HepG2 (cell line): ENCODE data around the gene ZDHHC14. TPM values are rescaled to one million over a fixed set of nuclear protein-coding genes. Genes with fewer than 3 reads are reported as not detected.

ENCODE experiments used
- ARNTL ChIP-seq: sonication (generic); formaldehyde crosslinking; IDR thresholded peaks from 2 replicates; pipeline ENCODE4 v1.4.0; 2020; ENCODE audit warnings: mild to moderate bottlenecking, missing genetic modification reagents
- CHD2 ChIP-seq: IDR thresholded peaks from 2 replicates; pipeline ENCODE4 v1.6.1; 2011; ENCODE audit warnings: low read depth, low read length, improper control_type of control experiment
- FOXA1 ChIP-seq, 2 experiments: fragments of 450-650 bp in 1 of 2; sonication (generic) in 1 of 2; formaldehyde crosslinking in 1 of 2; IDR thresholded peaks; 2 replicates each; pipeline versions ENCODE4 v1.4.0 to v1.6.1; 2016 to 2020; ENCODE audit warnings: missing genetic modification reagents in 1 of 2
- GATAD1 ChIP-seq: IDR thresholded peaks from 2 replicates; pipeline ENCODE4 v1.6.1; 2016; ENCODE audit warnings: missing genetic modification reagents, missing compliant biosample characterization
- HES4 ChIP-seq: sonication (generic); formaldehyde crosslinking; IDR thresholded peaks from 2 replicates; pipeline ENCODE4 v1.9.0; 2021; ENCODE audit warnings: mild to moderate bottlenecking, missing genetic modification reagents, borderline replicate concordance
- HMG20A ChIP-seq: IDR thresholded peaks from 2 replicates; pipeline ENCODE4 v1.6.1; 2016; ENCODE audit warnings: borderline replicate concordance
- JARID2 ChIP-seq: sonication (generic); formaldehyde crosslinking; IDR thresholded peaks from 2 replicates; pipeline ENCODE4 v1.8.1; 2023; ENCODE audit warnings: missing genetic modification reagents, inconsistent platforms; ENCODE audit not compliant: insufficient replicate concordance
- JUNB ChIP-seq: sonication (generic); formaldehyde crosslinking; IDR thresholded peaks from 2 replicates; pipeline ENCODE4 v1.8.0; 2022; ENCODE audit warnings: missing genetic modification reagents, mild to moderate bottlenecking, borderline replicate concordance
- KLF15 ChIP-seq: sonication (generic); formaldehyde crosslinking; IDR thresholded peaks from 2 replicates; pipeline ENCODE4 v1.8.1; 2023; ENCODE audit warnings: borderline replicate concordance, mild to moderate bottlenecking, inconsistent platforms, missing genetic modification reagents, mixed read lengths
- NCOR1 ChIP-seq: fragments of 200-600 bp; sonication (generic); IDR thresholded peaks from 2 replicates; pipeline ENCODE4 v1.7.0; 2017; ENCODE audit warnings: antibody characterized with exemption, low read length, borderline replicate concordance
- NFE2L1 ChIP-seq: sonication (generic); formaldehyde crosslinking; IDR thresholded peaks from 2 replicates; pipeline ENCODE4 v1.4.0; 2020; ENCODE audit warnings: missing genetic modification reagents, mild to moderate bottlenecking, borderline replicate concordance
- POLR2AphosphoS2 ChIP-seq: IDR thresholded peaks from 2 replicates; pipeline ENCODE4 v1.6.1; 2011; ENCODE audit warnings: low read depth, low read length, improper control_type of control experiment
- RELA ChIP-seq: sonication (generic); formaldehyde crosslinking; IDR thresholded peaks from 2 replicates; pipeline ENCODE4 v1.4.0; 2020; ENCODE audit warnings: missing genetic modification reagents
- REPIN1 ChIP-seq: sonication (generic); formaldehyde crosslinking; IDR thresholded peaks from 2 replicates; pipeline ENCODE4 v1.8.0; 2022; ENCODE audit warnings: missing genetic modification reagents, low read depth, mild to moderate bottlenecking, borderline replicate concordance
- RXRA ChIP-seq: sonication (generic); formaldehyde crosslinking; IDR thresholded peaks from 2 replicates; pipeline ENCODE4 v1.5.1; 2020; ENCODE audit warnings: missing genetic modification reagents
- SOX5 ChIP-seq: IDR thresholded peaks from 2 replicates; pipeline ENCODE4 v1.6.1; 2016; ENCODE audit warnings: borderline replicate concordance
- SSRP1 ChIP-seq: IDR thresholded peaks from 2 replicates; pipeline ENCODE4 v1.6.1; 2016; ENCODE audit warnings: control low read depth
- TAF1 ChIP-seq: sonication (generic); formaldehyde crosslinking; IDR thresholded peaks from 2 replicates; pipeline ENCODE4 v1.4.0; 2020; ENCODE audit warnings: missing genetic modification reagents
- TBP ChIP-seq: sonication (generic); formaldehyde crosslinking; IDR thresholded peaks from 2 replicates; pipeline ENCODE4 v1.5.0; 2020; ENCODE audit warnings: missing genetic modification reagents
- XBP1 ChIP-seq: sonication (generic); formaldehyde crosslinking; IDR thresholded peaks from 2 replicates; pipeline ENCODE4 v1.5.0; 2020; ENCODE audit warnings: missing genetic modification reagents
- ZFP36 ChIP-seq: fragments of 150-350 bp; IDR thresholded peaks from 2 replicates; pipeline ENCODE4 v1.6.1; 2018; ENCODE audit warnings: borderline replicate concordance, low read length, low read depth; ENCODE audit not compliant: partially characterized antibody
- ZNF326 ChIP-seq: sonication (generic); formaldehyde crosslinking; IDR thresholded peaks from 2 replicates; pipeline ENCODE4 v1.4.0; 2020; ENCODE audit warnings: missing genetic modification reagents, borderline replicate concordance
- ZNF430 ChIP-seq: sonication (generic); formaldehyde crosslinking; IDR thresholded peaks from 2 replicates; pipeline ENCODE4 v1.9.0; 2021; ENCODE audit warnings: mild to moderate bottlenecking, missing genetic modification reagents
- ZNF530 ChIP-seq: sonication (generic); formaldehyde crosslinking; IDR thresholded peaks from 2 replicates; pipeline ENCODE4 v1.5.0; 2020; ENCODE audit warnings: low read depth, mild to moderate bottlenecking, missing genetic modification reagents
- ZNF564 ChIP-seq: sonication (generic); formaldehyde crosslinking; IDR thresholded peaks from 2 replicates; pipeline ENCODE4 v1.8.1; 2023; ENCODE audit warnings: mild to moderate bottlenecking, missing genetic modification reagents
- polyA plus RNA-seq, 8 experiments: library from polyadenylated mRNA; depleted of rRNA in 3 of 8; stranded (reverse) in 7 of 8; unstranded in 1 of 8; fragments of >200 nt; fragmentation: Illumina TruSeq in 4 of 8; extraction: Trizol in 4 of 8; gene quantifications; 2 replicates each; pipeline versions ENCODE4 v1.2.1 to v1.2.3, GENCODE V29; 2011 to 2016; ENCODE audit warnings: low read depth in 4 of 8, missing spikeins in 1 of 8, mixed read lengths in 1 of 8; ENCODE audit not compliant: insufficient read depth in 1 of 8
- total RNA-seq, 5 experiments: library from RNA; depleted of rRNA; stranded (reverse); fragments of >200 nt; fragmentation: Illumina TruSeq; extraction: Trizol; gene quantifications; 2 replicates each; pipeline ENCODE4 v1.2.3, GENCODE V29; 2016; ENCODE audit warnings: low read depth in 1 of 5
- TF ChIP-seq, protein P1 (sequence below): sonication (generic); formaldehyde crosslinking; IDR thresholded peaks from 2 replicates; pipeline ENCODE4 v1.9.0; 2021; ENCODE audit warnings: missing genetic modification reagents, borderline replicate concordance
- TF ChIP-seq, protein P2 (sequence below), 2 experiments: sonication (generic) in 1 of 2; formaldehyde crosslinking in 1 of 2; IDR thresholded peaks; 2 replicates each; pipeline versions ENCODE4 v1.5.1 to v1.6.1; 2011 to 2020; ENCODE audit warnings: borderline replicate concordance in 1 of 2, low read depth in 1 of 2, low read length in 1 of 2, mild to moderate bottlenecking in 1 of 2, missing genetic modification reagents in 1 of 2, moderate library complexity in 1 of 2
- TF ChIP-seq, protein P3 (sequence below): sonication (generic); formaldehyde crosslinking; IDR thresholded peaks from 2 replicates; pipeline ENCODE4 v1.8.0; 2023; ENCODE audit warnings: mild to moderate bottlenecking, missing genetic modification reagents

ZDHHC14 gene
- total and polyA plus RNA-seq, 2 of the 13 experiments (the other 11 are each of a cell fraction or from before 2014, with no cell fraction given) = 3.7 to 9.5 TPM

DNA sequence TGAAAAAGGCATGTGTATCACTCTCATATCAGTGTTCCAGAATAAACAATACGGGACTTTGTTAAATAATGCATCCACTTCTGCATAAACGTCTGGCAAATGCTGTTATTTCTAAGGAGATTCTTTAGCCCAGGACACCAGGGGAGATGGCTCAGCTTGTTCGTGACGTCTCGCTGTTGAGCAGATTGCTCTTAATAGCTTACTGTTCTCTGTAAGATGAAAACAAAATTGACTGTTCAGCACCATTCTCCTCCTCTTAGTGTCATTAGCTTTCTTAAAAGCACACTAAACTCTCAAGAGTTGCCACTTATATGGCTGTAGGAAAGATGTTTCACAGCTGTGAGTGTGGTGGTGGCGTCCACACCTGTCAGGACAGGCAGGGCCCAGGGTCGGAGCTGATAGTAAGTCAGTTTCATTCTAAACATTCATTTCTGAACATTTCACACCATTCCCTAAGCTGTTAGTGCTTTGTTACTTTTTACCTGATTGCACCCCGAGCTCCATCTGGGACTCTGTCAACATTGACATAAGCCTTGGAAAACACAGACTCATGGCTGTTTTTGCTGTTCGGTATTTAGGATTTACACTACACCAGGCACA lies 132.1 kb downstream of the ZDHHC14 start (continued):
- TF ChIP-seq JARID2 (no peak), ZNF530 (no peak), NFE2L1 (CRISPR knock-in tag) (no peak), GATAD1 (CRISPR knock-in tag) (peak; percentile 58), ARNTL (CRISPR knock-in tag) (peak; percentile 78; the same call in 1 of the 2 replicates), SSRP1 (CRISPR knock-in tag) (0 out of 2 replicates have a peak, but pooled peaks have one; percentile 70), JUNB (CRISPR knock-in tag) (no peak), RXRA (peak; percentile 32; the same call in 1 of the 2 replicates), TAF1 (no peak), ZNF326 (CRISPR knock-in tag) (no peak), KLF15 (CRISPR knock-in tag) (no peak), SOX5 (peak; percentile 93), ZFP36 (no peak), FOXA1 (IDR thresholded peaks at IDR 0.05) (peak; percentile 91), FOXA1 (CRISPR knock-in tag; IDR thresholded peaks at IDR 0.05) (peak; percentile 96), TBP (CRISPR knock-in tag) (no peak), ZNF564 (CRISPR knock-in tag) (no peak), XBP1 (CRISPR knock-in tag) (no peak), CHD2 (no peak), HES4 (CRISPR knock-in tag) (no peak), POLR2AphosphoS2 (no peak), ZNF430 (CRISPR knock-in tag) (no peak), HMG20A (CRISPR knock-in tag) (peak; percentile 86; the same call in 1 of the 2 replicates), RELA (no peak), NCOR1 (no peak; the same call in 1 of the 2 replicates), REPIN1 (CRISPR knock-in tag) (no peak)
- TF ChIP-seq, protein P1, sequence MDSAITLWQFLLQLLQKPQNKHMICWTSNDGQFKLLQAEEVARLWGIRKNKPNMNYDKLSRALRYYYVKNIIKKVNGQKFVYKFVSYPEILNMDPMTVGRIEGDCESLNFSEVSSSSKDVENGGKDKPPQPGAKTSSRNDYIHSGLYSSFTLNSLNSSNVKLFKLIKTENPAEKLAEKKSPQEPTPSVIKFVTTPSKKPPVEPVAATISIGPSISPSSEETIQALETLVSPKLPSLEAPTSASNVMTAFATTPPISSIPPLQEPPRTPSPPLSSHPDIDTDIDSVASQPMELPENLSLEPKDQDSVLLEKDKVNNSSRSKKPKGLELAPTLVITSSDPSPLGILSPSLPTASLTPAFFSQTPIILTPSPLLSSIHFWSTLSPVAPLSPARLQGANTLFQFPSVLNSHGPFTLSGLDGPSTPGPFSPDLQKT (CRISPR knock-in tag) = no peak
- TF ChIP-seq, protein P2, sequence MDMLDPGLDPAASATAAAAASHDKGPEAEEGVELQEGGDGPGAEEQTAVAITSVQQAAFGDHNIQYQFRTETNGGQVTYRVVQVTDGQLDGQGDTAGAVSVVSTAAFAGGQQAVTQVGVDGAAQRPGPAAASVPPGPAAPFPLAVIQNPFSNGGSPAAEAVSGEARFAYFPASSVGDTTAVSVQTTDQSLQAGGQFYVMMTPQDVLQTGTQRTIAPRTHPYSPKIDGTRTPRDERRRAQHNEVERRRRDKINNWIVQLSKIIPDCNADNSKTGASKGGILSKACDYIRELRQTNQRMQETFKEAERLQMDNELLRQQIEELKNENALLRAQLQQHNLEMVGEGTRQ (IDR thresholded peaks at IDR 0.05; ENCODE audit: low read depth, low read length) = no peak
- TF ChIP-seq, protein P2 (CRISPR knock-in tag; IDR thresholded peaks at IDR 0.05; ENCODE audit: borderline replicate concordance) = no peak; the same call in 1 of the 2 replicates
- TF ChIP-seq, protein P3, sequence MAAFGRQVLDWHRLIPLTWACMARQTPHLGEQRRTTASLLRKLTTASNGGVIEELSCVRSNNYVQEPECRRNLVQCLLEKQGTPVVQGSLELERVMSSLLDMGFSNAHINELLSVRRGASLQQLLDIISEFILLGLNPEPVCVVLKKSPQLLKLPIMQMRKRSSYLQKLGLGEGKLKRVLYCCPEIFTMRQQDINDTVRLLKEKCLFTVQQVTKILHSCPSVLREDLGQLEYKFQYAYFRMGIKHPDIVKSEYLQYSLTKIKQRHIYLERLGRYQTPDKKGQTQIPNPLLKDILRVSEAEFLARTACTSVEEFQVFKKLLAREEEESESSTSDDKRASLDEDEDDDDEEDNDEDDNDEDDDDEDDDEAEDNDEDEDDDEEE (CRISPR knock-in tag) = no peak
